Thyroid gland (tissue), 4 donors: Measurements from ENCODE around the gene FAM118B. TPM values are rescaled to one million over a fixed set of nuclear protein-coding genes. Genes with fewer than 3 reads are reported as not detected.

ENCODE experiments used
- DNase-seq, 2 donors: peaks; one replicate each; pipeline ENCODE4 v3.0.0-alpha.2; 2019
- H3K27ac ChIP-seq, 3 donors: fragments of 200-600 bp; sonication (generic); 1 replicate in 2 of 3; 2 replicates in 1 of 3; pipeline ENCODE4 v1.5.1; 2016 to 2019; ENCODE audit warnings: mild to moderate bottlenecking in 1 of 3, moderate library complexity in 1 of 3
- H3K27me3 ChIP-seq: fragments of 200-600 bp; sonication (generic); one replicate; pipeline ENCODE4 v1.5.1; 2019
- H3K36me3 ChIP-seq, 2 donors: fragments of 200-600 bp; sonication (generic); one replicate each; pipeline ENCODE4 v1.5.1; 2016 to 2019
- H3K4me1 ChIP-seq, 2 donors: fragments of 200-600 bp; sonication (generic); one replicate each; pipeline ENCODE4 v1.5.1; 2017 to 2019
- H3K4me3 ChIP-seq, 3 donors: fragments of 200-600 bp; sonication (generic); replicated peaks in 1 of 3; 1 replicate in 2 of 3; 2 replicates in 1 of 3; pipeline ENCODE4 v1.5.1; 2016; ENCODE audit warnings: mild to moderate bottlenecking in 1 of 3
- H3K9me3 ChIP-seq: fragments of 200-600 bp; sonication (generic); one replicate; pipeline ENCODE4 v1.5.1; 2017
- CTCF ChIP-seq, 6 experiments: fragments of 200-600 bp in 3 of 6; fragments of 450-650 bp in 3 of 6; sonication (generic) in 3 of 6; IDR thresholded peaks; one replicate each; pipeline ENCODE4 v1.5.1; 2016 to 2019; ENCODE audit warnings: antibody characterized with exemption in 6 of 6, mild to moderate bottlenecking in 2 of 6, inconsistent platforms in 1 of 6, moderate library complexity in 1 of 6
- POLR2A ChIP-seq, 2 donors: fragments of 450-650 bp; IDR thresholded peaks; one replicate each; pipeline ENCODE4 v1.6.1; 2017; ENCODE audit warnings: antibody characterized with exemption in 2 of 2, mild to moderate bottlenecking in 2 of 2, moderate library complexity in 1 of 2
- WGBS, 2 donors: methylation state at CpG; one replicate each; pipeline ENCODE4 v1.1.5; 2017; 5-methylcytosine and 5-hydroxymethylcytosine counted together
- intact Hi-C: fragments of 100-400 bp; cut with DNase I; formaldehyde crosslinking; loops from one replicate; pipeline ENCODE4 v1.15.1; 2023
- total RNA-seq, 4 donors: library from RNA; depleted of rRNA; stranded (reverse); fragments of >200 nt; gene quantifications; one replicate each; pipeline ENCODE4 v1.2.3, GENCODE V29; 2016

FAM118B gene
- total RNA-seq, 4 donors from 2014 or later = 21.7 to 25.0 (median 23.3) TPM

- intact Hi-C loops = loop anchor here (5.0 kb wide), 1 partner anchor 248 kb away; no protein-coding TSS in a partner anchor
- peaks cover 11 to 17% of the 10 kb centered on the region in 2 donors for H3K4me1 ChIP-seq
- H3K36me3 ChIP-seq = no peaks in the 10 kb centered on the region
- no peaks in the 10 kb centered on the region for H3K9me3 ChIP-seq
- 89 to 92% methylated on average over 14 of the region's 14 CpGs for WGBS, 2 donors
- H3K4me3 ChIP-seq = no peak overlapping the region
- H3K27ac ChIP-seq = no peak overlapping the region
- no peak for DNase-seq
- no peaks in the 10 kb centered on the region for H3K27me3 ChIP-seq
- TF ChIP-seq CTCF (IDR thresholded peaks at IDR 0.05) (no peak), POLR2A (IDR thresholded peaks at IDR 0.05) (no peak)
These were observed 20.8 kb upstream of the FAM118B start for GRCh38 chr11:126190792-126191191.

GRCh38 chr11:126191379-126192073 lies 20.1 kb upstream of the FAM118B start:
- intact Hi-C loops = loop anchor here (5.0 kb wide), 1 partner anchor 249 kb away; no protein-coding TSS in a partner anchor
- Histone ChIP-seq H3K27ac (no peak overlapping the region), H3K27me3 (no peaks in the 10 kb centered on the region), H3K9me3 (no peaks in the 10 kb centered on the region), H3K4me1 (peaks cover 6 to 9% of the 10 kb centered on the region in 2 donors), H3K36me3 (no peaks in the 10 kb centered on the region), H3K4me3 (no peak overlapping the region)
- DNase-seq = no peak
- no peak for TF ChIP-seq POLR2A (IDR thresholded peaks at IDR 0.05)
- no peak for TF ChIP-seq CTCF (IDR thresholded peaks at IDR 0.05)
- 97 to 99% methylated on average over 11 of the region's 11 CpGs for whole genome bisulfite sequencing, 2 donors

GRCh38 chr11:126192361-126192760 lies 19.2 kb upstream of the FAM118B start:
- WGBS, 2 donors = 72 to 88% methylated on average over 6 to 7 of the region's 7 CpGs
- intact Hi-C loops = loop anchor here (5.0 kb wide), 1 partner anchor 250 kb away; no protein-coding TSS in a partner anchor
- Histone ChIP-seq H3K27ac (peak overlapping the region in 1 of 3 donors; percentile 54), H3K27me3 (no peaks in the 10 kb centered on the region), H3K4me1 (peaks cover 0 to 4% of the 10 kb centered on the region in 2 donors), H3K36me3 (peaks cover 0 to 7% of the 10 kb centered on the region in 2 donors), H3K9me3 (no peaks in the 10 kb centered on the region), H3K4me3 (no peak overlapping the region)
- DNase-seq = no peak
- TF ChIP-seq POLR2A (IDR thresholded peaks at IDR 0.05) (no peak), CTCF (IDR thresholded peaks at IDR 0.05) (no peak)

GRCh38 chr11:126193038-126193478 lies 18.5 kb upstream of the FAM118B start:
- H3K4me1 ChIP-seq = peaks cover 0 to 4% of the 10 kb centered on the region in 2 donors
- H3K27ac ChIP-seq = no peak overlapping the region
- H3K4me3 ChIP-seq = no peak overlapping the region
- TF ChIP-seq POLR2A (IDR thresholded peaks at IDR 0.05) (no peak), CTCF (IDR thresholded peaks at IDR 0.05) (no peak)
- peaks cover 0 to 7% of the 10 kb centered on the region in 2 donors for H3K36me3 ChIP-seq
- DNase-seq = no peak
- no peaks in the 10 kb centered on the region for H3K27me3 ChIP-seq
- WGBS, 2 donors = 97 to 98% methylated on average over 14 to 16 of the region's 16 CpGs
- intact Hi-C loops = loop anchor here (5.0 kb wide), 1 partner anchor 251 kb away; no protein-coding TSS in a partner anchor
- H3K9me3 ChIP-seq = no peaks in the 10 kb centered on the region

- peaks cover 0 to 7% of the 10 kb centered on the region in 2 donors for H3K36me3 ChIP-seq
- 31 to 37% methylated on average over 9 of the region's 9 CpGs for WGBS, 2 donors
These were observed 17.4 kb upstream of the FAM118B start for GRCh38 chr11:126194121-126194543.

More at GRCh38 chr11:126194121-126194543, 17.4 kb upstream of the FAM118B start:
- H3K4me1 ChIP-seq = peaks cover 0 to 4% of the 10 kb centered on the region in 2 donors
- no peak overlapping the region for H3K4me3 ChIP-seq
- peak; percentile 47 to 50 for DNase-seq
- H3K27ac ChIP-seq = no peak overlapping the region
- no peak for TF ChIP-seq POLR2A (IDR thresholded peaks at IDR 0.05)
- peak in 5 of 6 experiments; percentile 60 to 90 (median 73) for TF ChIP-seq CTCF (IDR thresholded peaks at IDR 0.05)
- no peaks in the 10 kb centered on the region for H3K9me3 ChIP-seq
- intact Hi-C loops = loop anchor here (5.0 kb wide), 1 partner anchor 252 kb away; no protein-coding TSS in a partner anchor
- no peaks in the 10 kb centered on the region for H3K27me3 ChIP-seq
